ENCODE measurements around the gene APOH. TPM values are rescaled to one million over a fixed set of nuclear protein-coding genes. Genes with fewer than 3 reads are reported as not detected.

APOH gene
- total and polyA plus RNA-seq, 9 of the 15 experiments (the other 6 are each of a cell fraction or from before 2014, with no cell fraction given), result 1.1 TPM; not detected in 8

DNA sequence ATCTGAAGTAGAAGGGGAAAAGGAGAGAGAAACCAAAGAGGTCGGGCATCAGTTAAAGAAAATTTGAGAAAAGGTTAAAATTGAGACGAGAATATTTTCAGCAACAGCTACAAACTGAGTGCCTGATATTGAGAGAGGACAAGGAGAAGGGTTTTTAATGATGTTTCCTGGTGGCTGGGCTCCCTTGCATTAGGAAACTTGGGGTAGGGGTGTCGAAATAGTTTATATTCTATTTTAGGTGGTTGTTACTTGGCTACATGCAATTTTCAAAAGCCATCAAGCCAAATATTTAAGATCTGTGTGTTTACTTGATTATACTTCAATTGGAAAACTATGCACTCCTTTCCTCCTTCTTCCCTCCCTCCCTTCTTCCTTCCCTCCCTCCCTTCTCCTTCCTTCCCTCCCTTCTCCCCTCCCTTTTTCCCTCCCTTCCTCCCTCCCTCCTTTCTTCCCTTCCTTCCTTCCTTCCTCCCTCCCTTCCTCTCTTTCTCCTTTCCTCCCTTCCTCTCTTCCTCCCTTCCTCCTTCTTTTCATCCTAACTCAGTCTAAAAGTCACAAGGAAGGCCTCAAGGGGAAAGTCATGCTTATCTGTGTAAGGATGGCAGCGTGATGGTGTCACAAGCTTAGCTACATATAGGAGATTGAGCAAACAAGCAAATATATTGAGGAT is 1.8 kb upstream of the APOH start:
- H3K4me1 ChIP-seq (replicated peaks in 1 of 2; ENCODE audit: control insufficient read depth in 2 of 2, insufficient read depth in 2 of 2, low read length in 2 of 2), result no peaks in the 10 kb centered on the region
- POLR2A ChIA-PET, result no interaction called here
- in situ Hi-C loops (cut with MboI), result no loop called here
- H3K4me3 ChIP-seq, result no peak overlapping the region
- no peak overlapping the region for H2AFZ ChIP-seq (ENCODE audit: low read depth, low read length)
- WGBS (ENCODE audit: insufficient coverage, low coverage, missing lambda C conversion rate), result 0% methylated on average over 4 of the region's 4 CpGs
- no TSS peak for BruUV-seq (replicated peaks)
- no peaks in the 10 kb centered on the region for H3K36me3 ChIP-seq (ENCODE audit: control insufficient read depth, insufficient read depth, low read length)
- peaks cover 11 to 18% of the 10 kb centered on the region in 2 experiments for H3K27me3 ChIP-seq (ENCODE audit: control insufficient read depth in 2 of 2, insufficient read depth in 2 of 2, low read length in 2 of 2)
- no peaks in the 10 kb centered on the region for H3K9me1 ChIP-seq (ENCODE audit: control insufficient read depth, insufficient read depth, low read length)
- no peaks in the 10 kb centered on the region for H3K9me3 ChIP-seq (replicated peaks; ENCODE audit: control insufficient read depth, insufficient read depth, low read depth, low read length)
- no peak overlapping the region for H3K9ac ChIP-seq (ENCODE audit: insufficient read depth in 1 of 2, low read depth in 2 of 2, low read length in 2 of 2)
- TF ChIP-seq, protein P1, sequence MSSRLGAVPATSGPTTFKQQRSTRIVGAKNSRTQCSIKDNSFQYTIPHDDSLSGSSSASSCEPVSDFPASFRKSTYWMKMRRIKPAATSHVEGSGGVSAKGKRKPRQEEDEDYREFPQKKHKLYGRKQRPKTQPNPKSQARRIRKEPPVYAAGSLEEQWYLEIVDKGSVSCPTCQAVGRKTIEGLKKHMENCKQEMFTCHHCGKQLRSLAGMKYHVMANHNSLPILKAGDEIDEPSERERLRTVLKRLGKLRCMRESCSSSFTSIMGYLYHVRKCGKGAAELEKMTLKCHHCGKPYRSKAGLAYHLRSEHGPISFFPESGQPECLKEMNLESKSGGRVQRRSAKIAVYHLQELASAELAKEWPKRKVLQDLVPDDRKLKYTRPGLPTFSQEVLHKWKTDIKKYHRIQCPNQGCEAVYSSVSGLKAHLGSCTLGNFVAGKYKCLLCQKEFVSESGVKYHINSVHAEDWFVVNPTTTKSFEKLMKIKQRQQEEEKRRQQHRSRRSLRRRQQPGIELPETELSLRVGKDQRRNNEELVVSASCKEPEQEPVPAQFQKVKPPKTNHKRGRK (tag; IDR thresholded peaks at IDR 0.05), result peak; percentile 56
- TF ChIP-seq ELF2 (CRISPR knock-in tag; IDR thresholded peaks at IDR 0.05) (no peak), ZNF717 (CRISPR knock-in tag; IDR thresholded peaks at IDR 0.05) (no peak), PCBP2 (IDR thresholded peaks at IDR 0.05; ENCODE audit: low read depth, low read length, poor library complexity, severe bottlenecking) (peak; percentile 51)
- TF ChIP-seq, protein P2, sequence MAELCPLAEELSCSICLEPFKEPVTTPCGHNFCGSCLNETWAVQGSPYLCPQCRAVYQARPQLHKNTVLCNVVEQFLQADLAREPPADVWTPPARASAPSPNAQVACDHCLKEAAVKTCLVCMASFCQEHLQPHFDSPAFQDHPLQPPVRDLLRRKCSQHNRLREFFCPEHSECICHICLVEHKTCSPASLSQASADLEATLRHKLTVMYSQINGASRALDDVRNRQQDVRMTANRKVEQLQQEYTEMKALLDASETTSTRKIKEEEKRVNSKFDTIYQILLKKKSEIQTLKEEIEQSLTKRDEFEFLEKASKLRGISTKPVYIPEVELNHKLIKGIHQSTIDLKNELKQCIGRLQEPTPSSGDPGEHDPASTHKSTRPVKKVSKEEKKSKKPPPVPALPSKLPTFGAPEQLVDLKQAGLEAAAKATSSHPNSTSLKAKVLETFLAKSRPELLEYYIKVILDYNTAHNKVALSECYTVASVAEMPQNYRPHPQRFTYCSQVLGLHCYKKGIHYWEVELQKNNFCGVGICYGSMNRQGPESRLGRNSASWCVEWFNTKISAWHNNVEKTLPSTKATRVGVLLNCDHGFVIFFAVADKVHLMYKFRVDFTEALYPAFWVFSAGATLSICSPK (IDR thresholded peaks at IDR 0.05; ENCODE audit: borderline replicate concordance), result no peak
- no peak for ATAC-seq
- H4K20me1 ChIP-seq (replicated peaks; ENCODE audit: control insufficient read depth, insufficient read depth, low read length), result no peaks in the 10 kb centered on the region
- no peak for DNase-seq (ENCODE audit: extremely low read depth in 1 of 4, low spot score in 3 of 4)
- FAIRE-seq, result no peak
- no peaks in the 10 kb centered on the region for H3K79me2 ChIP-seq (ENCODE audit: control insufficient read depth, insufficient read depth, low read length)
- no peak overlapping the region for H3K4me2 ChIP-seq (ENCODE audit: insufficient read depth, low read length)
- CTCF ChIA-PET (ENCODE audit: low intra/inter-chr PET ratio), result no interaction called here
- intact Hi-C loops (cut with micrococcal nuclease), result no loop called here
- no peak overlapping the region for H3K27ac ChIP-seq (ENCODE audit: extremely low read depth, low read depth, low read length)

Measured in K562 (cell line).